Measurements from ENCODE around the gene LIN28B.
A peak's percentile ranks its signal among the peaks of the same experiment; 100 is the strongest.

Gene LIN28B

GRCh38 chr6:104955927-104956730 lies 778 bp upstream of the LIN28B start (continued):
- no peak for TF ChIP-seq ZNF518A (tag by site-specific recombination; conservative IDR thresholded peaks at IDR 0.05; ENCODE audit: low read depth)
- no peak for TF ChIP-seq ZNF121 (tag by site-specific recombination; IDR thresholded peaks at IDR 0.05)
- TF ChIP-seq ZNF37A (tag by site-specific recombination; IDR thresholded peaks at IDR 0.05), result no peak
- no peak for TF ChIP-seq ZNF621 (tag by site-specific recombination; IDR thresholded peaks at IDR 0.05)
- TF ChIP-seq SALL2 (tag by site-specific recombination; IDR thresholded peaks at IDR 0.05; ENCODE audit: borderline replicate concordance), result no peak
- no peak for TF ChIP-seq ZNF529 (tag by site-specific recombination; IDR thresholded peaks at IDR 0.05; ENCODE audit: insufficient replicate concordance)
- TF ChIP-seq, protein P1, sequence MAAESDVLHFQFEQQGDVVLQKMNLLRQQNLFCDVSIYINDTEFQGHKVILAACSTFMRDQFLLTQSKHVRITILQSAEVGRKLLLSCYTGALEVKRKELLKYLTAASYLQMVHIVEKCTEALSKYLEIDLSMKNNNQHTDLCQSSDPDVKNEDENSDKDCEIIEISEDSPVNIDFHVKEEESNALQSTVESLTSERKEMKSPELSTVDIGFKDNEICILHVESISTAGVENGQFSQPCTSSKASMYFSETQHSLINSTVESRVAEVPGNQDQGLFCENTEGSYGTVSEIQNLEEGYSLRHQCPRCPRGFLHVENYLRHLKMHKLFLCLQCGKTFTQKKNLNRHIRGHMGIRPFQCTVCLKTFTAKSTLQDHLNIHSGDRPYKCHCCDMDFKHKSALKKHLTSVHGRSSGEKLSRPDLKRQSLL (tag by site-specific recombination; IDR thresholded peaks at IDR 0.05), result no peak
- no peak for TF ChIP-seq ZNF514 (tag by site-specific recombination; IDR thresholded peaks at IDR 0.05)
- TF ChIP-seq, protein P2, sequence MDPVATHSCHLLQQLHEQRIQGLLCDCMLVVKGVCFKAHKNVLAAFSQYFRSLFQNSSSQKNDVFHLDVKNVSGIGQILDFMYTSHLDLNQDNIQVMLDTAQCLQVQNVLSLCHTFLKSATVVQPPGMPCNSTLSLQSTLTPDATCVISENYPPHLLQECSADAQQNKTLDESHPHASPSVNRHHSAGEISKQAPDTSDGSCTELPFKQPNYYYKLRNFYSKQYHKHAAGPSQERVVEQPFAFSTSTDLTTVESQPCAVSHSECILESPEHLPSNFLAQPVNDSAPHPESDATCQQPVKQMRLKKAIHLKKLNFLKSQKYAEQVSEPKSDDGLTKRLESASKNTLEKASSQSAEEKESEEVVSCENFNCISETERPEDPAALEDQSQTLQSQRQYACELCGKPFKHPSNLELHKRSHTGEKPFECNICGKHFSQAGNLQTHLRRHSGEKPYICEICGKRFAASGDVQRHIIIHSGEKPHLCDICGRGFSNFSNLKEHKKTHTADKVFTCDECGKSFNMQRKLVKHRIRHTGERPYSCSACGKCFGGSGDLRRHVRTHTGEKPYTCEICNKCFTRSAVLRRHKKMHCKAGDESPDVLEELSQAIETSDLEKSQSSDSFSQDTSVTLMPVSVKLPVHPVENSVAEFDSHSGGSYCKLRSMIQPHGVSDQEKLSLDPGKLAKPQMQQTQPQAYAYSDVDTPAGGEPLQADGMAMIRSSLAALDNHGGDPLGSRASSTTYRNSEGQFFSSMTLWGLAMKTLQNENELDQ (tag by site-specific recombination; IDR thresholded peaks at IDR 0.05; ENCODE audit: low read depth), result no peak
- no peak for TF ChIP-seq KLF1 (tag by site-specific recombination; IDR thresholded peaks at IDR 0.05)
- no peak for TF ChIP-seq YY2 (tag by site-specific recombination; IDR thresholded peaks at IDR 0.05)
- no peak for TF ChIP-seq ZNF571 (tag by site-specific recombination; IDR thresholded peaks at IDR 0.05)
- no peak for TF ChIP-seq ZNF792 (tag by site-specific recombination; IDR thresholded peaks at IDR 0.05)
- TF ChIP-seq ZNF335 (tag by site-specific recombination; conservative IDR thresholded peaks at IDR 0.05), result no peak
- no peak for TF ChIP-seq ZNF391 (tag by site-specific recombination; IDR thresholded peaks at IDR 0.05; ENCODE audit: borderline replicate concordance, low read depth)
- TF ChIP-seq, protein P3, sequence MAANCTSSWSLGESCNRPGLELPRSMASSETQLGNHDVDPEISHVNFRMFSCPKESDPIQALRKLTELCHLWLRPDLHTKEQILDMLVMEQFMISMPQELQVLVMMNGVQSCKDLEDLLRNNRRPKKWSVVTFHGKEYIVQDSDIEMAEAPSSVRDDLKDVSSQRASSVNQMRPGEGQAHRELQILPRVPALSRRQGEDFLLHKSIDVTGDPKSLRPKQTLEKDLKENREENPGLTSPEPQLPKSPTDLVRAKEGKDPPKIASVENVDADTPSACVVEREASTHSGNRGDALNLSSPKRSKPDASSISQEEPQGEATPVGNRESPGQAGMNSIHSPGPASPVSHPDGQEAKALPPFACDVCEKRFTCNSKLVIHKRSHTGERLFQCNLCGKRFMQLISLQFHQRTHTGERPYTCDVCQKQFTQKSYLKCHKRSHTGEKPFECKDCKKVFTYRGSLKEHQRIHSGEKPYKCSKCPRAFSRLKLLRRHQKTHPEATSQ (tag by site-specific recombination; IDR thresholded peaks at IDR 0.05), result no peak
- TF ChIP-seq, protein P4, sequence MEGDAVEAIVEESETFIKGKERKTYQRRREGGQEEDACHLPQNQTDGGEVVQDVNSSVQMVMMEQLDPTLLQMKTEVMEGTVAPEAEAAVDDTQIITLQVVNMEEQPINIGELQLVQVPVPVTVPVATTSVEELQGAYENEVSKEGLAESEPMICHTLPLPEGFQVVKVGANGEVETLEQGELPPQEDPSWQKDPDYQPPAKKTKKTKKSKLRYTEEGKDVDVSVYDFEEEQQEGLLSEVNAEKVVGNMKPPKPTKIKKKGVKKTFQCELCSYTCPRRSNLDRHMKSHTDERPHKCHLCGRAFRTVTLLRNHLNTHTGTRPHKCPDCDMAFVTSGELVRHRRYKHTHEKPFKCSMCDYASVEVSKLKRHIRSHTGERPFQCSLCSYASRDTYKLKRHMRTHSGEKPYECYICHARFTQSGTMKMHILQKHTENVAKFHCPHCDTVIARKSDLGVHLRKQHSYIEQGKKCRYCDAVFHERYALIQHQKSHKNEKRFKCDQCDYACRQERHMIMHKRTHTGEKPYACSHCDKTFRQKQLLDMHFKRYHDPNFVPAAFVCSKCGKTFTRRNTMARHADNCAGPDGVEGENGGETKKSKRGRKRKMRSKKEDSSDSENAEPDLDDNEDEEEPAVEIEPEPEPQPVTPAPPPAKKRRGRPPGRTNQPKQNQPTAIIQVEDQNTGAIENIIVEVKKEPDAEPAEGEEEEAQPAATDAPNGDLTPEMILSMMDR (tag by site-specific recombination; IDR thresholded peaks at IDR 0.05), result peak; percentile 47; the same call in 1 of the 2 replicates
- TF ChIP-seq ZNF623 (tag by site-specific recombination; IDR thresholded peaks at IDR 0.05), result no peak
- TF ChIP-seq ZNF133 (tag by site-specific recombination; IDR thresholded peaks at IDR 0.05), result no peak
- no peak for TF ChIP-seq RBAK (tag by site-specific recombination; IDR thresholded peaks at IDR 0.05)
- TF ChIP-seq ZNF677 (tag by site-specific recombination; IDR thresholded peaks at IDR 0.05), result no peak
- TF ChIP-seq ZNF175 (tag by site-specific recombination; IDR thresholded peaks at IDR 0.05), result no peak
- peak; percentile 19; the same call in 1 of the 2 replicates for TF ChIP-seq KLF10 (tag by site-specific recombination; IDR thresholded peaks at IDR 0.05)
- peak; percentile 70 for TF ChIP-seq ZFHX2 (tag by site-specific recombination; conservative IDR thresholded peaks at IDR 0.05)
- TF ChIP-seq ZNF596 (tag by site-specific recombination; IDR thresholded peaks at IDR 0.05), result no peak
- no peak for TF ChIP-seq BCL11B (tag by site-specific recombination; IDR thresholded peaks at IDR 0.05; ENCODE audit: low read depth)
- peak; percentile 44; the same call in 1 of the 2 replicates for TF ChIP-seq SP3 (tag by site-specific recombination; IDR thresholded peaks at IDR 0.05)
- no peak for TF ChIP-seq ZNF707 (tag by site-specific recombination; IDR thresholded peaks at IDR 0.05)
- 0 out of 2 replicates have a peak, but pooled peaks have one; percentile 17 for TF ChIP-seq ZNF10 (tag by site-specific recombination; IDR thresholded peaks at IDR 0.05)

Measured in HEK293 (cell line).